H7 (cell line): ENCODE results near the gene DDX3X. TPM values are rescaled to one million over a fixed set of nuclear protein-coding genes. Genes with fewer than 3 reads are reported as not detected.
A peak's percentile ranks its signal among the peaks of the same experiment; 100 is the strongest.
"Not testable (repeated sequence)": the region's sequence is repeated elsewhere in the genome, so short reads cannot be mapped to it uniquely, and the experiment has no call there.

ENCODE experiments used
- DNase-seq: peaks from one replicate; pipeline ENCODE4 v3.0.0; 2012
- H3K27me3 ChIP-seq: 2 replicates; pipeline ENCODE4 v1.6.0; 2011; ENCODE audit warnings: mild to moderate bottlenecking, low read length; ENCODE audit not compliant: control insufficient read depth, insufficient read depth
- H3K36me3 ChIP-seq: replicated peaks from 2 replicates; pipeline ENCODE4 v1.5.1; 2011; ENCODE audit warnings: low read length; ENCODE audit not compliant: control insufficient read depth, insufficient read depth
- H3K4me3 ChIP-seq: 2 replicates; pipeline ENCODE4 v1.5.1; 2011; ENCODE audit warnings: low read depth, mild to moderate bottlenecking, control low read depth, low read length, moderate library complexity; ENCODE audit not compliant: insufficient read depth
- total RNA-seq: library from RNA; depleted of rRNA; stranded (reverse); fragments of >200 nt; shearing (Covaris generic); gene quantifications from 2 replicates; pipeline ENCODE4 v1.2.3, GENCODE V29; 2014

DDX3X gene
- total RNA-seq, 1 experiment from 2014 or later, result 186 TPM

DNA sequence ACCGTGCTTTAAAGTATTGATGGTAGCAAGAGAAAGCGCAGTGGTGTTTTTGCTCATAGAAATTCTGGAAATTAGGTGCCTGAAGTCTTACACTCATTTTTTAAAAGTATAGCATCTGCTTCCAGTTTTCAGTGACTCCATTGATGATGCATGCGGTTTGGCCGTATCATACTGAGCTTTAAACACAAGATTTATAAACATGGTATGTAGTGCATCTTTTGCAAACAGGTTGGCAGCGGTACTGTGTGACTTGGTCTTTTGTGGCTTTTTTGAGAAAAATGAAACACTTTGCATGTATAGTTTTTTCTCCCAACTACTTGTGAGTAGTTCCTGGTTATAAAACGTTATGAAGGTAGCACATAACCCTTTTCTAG is 2.0 kb downstream of the DDX3X start:
- H3K27me3 ChIP-seq, result no peaks in the 10 kb centered on the region
- no peak for DNase-seq

GRCh38 chrX:41336447-41336846 is 2.5 kb downstream of the DDX3X start:
- no peak for DNase-seq
- no peaks in the 10 kb centered on the region for H3K27me3 ChIP-seq
- H3K4me3 ChIP-seq, result peak overlapping the region; percentile 73
- H3K36me3 ChIP-seq, result peaks cover 17% of the 10 kb centered on the region

More for the DNA sequence above, 2.0 kb downstream of the DDX3X start:
- H3K4me3 ChIP-seq, result peak overlapping the region; percentile 73
- peaks cover 15% of the 10 kb centered on the region for H3K36me3 ChIP-seq

GRCh38 chrX:41337140-41337539 is 3.2 kb downstream of the DDX3X start:
- H3K4me3 ChIP-seq, result no peak overlapping the region; the same call in 1 of the 2 replicates
- H3K27me3 ChIP-seq, result no peaks in the 10 kb centered on the region
- H3K36me3 ChIP-seq, result peaks cover 22% of the 10 kb centered on the region
- DNase-seq, result no peak

GRCh38 chrX:41338436-41338835 is 4.5 kb downstream of the DDX3X start:
- Histone ChIP-seq H3K36me3 (peaks cover 31% of the 10 kb centered on the region), H3K27me3 (no peaks in the 10 kb centered on the region), H3K4me3 (no peak overlapping the region)
- DNase-seq, result no peak

DNA sequence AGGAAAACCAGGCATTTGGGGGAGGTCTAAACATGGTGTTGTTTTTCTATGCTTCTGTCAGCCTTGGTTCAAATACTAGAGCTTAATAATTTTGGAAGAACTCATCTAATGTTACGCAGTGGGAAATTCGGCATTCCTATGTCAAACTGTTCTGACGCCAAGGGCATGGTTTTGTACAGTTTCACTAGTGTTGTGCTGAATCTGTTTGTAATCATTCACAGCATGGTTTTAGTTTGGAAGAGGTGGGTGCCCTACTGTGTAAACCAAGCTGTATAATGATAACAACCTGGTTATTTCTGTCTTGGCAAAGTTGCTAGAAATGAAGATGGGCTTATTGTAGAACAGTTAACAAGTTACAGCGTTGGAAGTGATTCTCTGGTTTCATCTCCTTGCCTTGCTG is 5.2 kb downstream of the DDX3X start:
- H3K4me3 ChIP-seq, result no peak overlapping the region
- H3K27me3 ChIP-seq, result no peaks in the 10 kb centered on the region
- DNase-seq, result no peak
- peaks cover 36% of the 10 kb centered on the region for H3K36me3 ChIP-seq

- H3K36me3 ChIP-seq, result peaks cover 69% of the 10 kb centered on the region
Observed at GRCh38 chrX:41344053-41344452, 10.1 kb downstream of the DDX3X start.

DNA sequence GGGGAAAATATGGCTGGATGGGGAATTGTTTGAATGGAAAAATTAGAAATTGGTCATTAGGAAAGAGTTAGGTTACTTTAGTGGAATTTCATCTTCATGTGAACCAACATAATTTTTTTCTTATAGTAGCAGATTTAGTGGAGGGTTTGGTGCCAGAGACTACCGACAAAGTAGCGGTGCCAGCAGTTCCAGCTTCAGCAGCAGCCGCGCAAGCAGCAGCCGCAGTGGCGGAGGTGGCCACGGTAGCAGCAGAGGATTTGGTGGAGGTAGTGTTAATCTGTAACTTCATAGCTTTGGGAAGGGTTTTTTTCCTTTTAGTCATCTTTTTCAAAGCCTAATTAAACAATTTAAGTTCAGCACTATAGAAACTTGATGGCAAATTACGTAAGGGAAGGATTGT is 13.2 kb downstream of the DDX3X start:
- H3K4me3 ChIP-seq, result no peak overlapping the region
- peaks cover 50% of the 10 kb centered on the region for H3K36me3 ChIP-seq
- no peaks in the 10 kb centered on the region for H3K27me3 ChIP-seq
- no peak for DNase-seq

More at GRCh38 chrX:41344053-41344452, 10.1 kb downstream of the DDX3X start:
- DNase-seq, result no peak
- Histone ChIP-seq H3K4me3 (no peak overlapping the region), H3K27me3 (no peaks in the 10 kb centered on the region)

GRCh38 chrX:41348551-41348950 is 14.6 kb downstream of the DDX3X start:
- H3K27me3 ChIP-seq, result no peaks in the 10 kb centered on the region
- no peak overlapping the region for H3K4me3 ChIP-seq
- DNase-seq, result no peak
- peaks cover 40% of the 10 kb centered on the region for H3K36me3 ChIP-seq

DNA sequence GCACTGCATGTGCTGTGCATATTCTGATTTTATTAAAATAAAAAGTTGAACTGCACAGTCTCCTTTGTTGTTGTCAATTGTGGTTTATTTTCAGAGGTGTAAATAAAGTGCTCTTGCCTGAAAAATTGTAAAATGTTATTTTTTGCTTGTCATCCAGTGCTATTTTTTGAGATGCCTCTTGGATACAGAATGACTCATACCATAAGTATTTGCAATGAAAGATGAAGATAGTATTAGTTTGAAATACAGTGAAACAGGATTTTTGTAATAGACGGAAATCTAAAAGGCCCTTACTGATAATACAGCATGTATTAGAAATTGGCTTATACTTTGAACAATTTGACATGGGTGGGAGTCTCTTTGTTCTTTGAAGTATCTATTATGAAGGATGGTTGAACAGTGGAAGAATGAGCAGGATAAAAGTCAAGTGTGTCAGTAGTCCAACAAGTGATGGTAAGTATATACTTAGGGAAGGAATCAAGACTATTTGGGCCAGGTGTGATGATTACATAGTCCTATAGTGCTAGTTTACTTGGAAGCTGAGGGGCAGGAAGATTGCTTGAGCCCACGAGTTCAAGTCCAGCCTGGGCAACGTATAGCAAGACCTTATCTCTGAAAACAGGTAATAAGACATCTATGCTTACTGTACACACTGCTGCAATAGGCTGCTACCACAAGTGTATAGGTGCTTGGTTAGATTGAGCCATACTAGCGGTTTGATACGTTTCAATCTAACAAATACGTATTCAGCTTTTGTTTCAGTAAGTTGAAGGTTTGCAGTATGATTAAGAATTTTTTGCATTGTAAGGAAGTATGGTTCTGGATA is 16.4 kb downstream of the DDX3X start:
- Histone ChIP-seq H3K4me3 (no peak overlapping the region), H3K27me3 (no peaks in the 10 kb centered on the region), H3K36me3 (peaks cover 28% of the 10 kb centered on the region)
- no peak for DNase-seq

GRCh38 chrX:41350976-41351569 is 17.1 kb downstream of the DDX3X start:
- H3K36me3 ChIP-seq, result peaks cover 22% of the 10 kb centered on the region
- no peaks in the 10 kb centered on the region for H3K27me3 ChIP-seq
- DNase-seq, result no peak
- no peak overlapping the region for H3K4me3 ChIP-seq

DNA sequence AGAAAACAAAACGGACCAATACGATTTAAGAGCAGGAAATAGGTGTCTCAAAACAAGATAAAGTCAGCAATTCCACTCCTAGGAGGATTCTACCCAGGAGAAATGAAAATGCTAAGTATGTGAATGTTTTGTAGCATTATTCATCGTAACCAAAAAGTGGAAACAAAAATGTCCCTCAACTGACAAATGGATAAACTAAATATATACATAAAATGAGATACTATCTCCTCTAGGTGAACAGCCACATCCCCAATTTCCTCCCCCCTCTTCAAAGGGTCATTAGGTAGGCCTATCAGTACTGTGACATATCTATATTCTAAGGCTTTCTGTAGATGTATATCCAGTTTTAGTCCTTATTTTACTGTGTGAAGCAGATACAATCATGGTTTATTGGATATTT is 18.0 kb downstream of the DDX3X start:
- Histone ChIP-seq H3K4me3 (no peak overlapping the region), H3K27me3 (no peaks in the 10 kb centered on the region), H3K36me3 (peaks cover 14% of the 10 kb centered on the region)
- no peak for DNase-seq

- no peak for DNase-seq
- Histone ChIP-seq H3K27me3 (no peaks in the 10 kb centered on the region), H3K36me3 (peaks cover 10% of the 10 kb centered on the region), H3K4me3 (no peak overlapping the region)
Observed at GRCh38 chrX:41352329-41352838, 18.4 kb downstream of the DDX3X start.

DNA sequence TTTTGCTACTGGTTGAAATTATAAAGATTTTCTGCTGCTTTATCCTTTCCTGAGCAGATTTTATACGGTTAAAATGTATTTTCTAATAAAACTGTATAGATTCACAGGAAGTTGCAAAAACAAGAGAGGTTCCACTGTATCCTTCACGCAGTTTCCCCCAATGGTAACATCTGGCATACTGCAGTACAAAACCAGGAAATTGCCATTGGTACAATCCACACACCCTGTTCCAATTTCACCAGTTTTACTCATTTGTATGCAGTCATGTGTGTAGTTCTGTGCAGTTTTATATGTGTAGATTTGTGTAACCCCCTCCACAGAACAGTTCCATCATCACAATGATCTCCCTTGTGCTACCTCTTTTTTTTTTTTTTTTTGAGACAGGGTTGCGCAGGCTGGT is 20.0 kb downstream of the DDX3X start:
- no peak for DNase-seq
- H3K36me3 ChIP-seq, result no peaks in the 10 kb centered on the region; the same call in 1 of the 2 replicates
- H3K4me3 ChIP-seq, result no peak overlapping the region
- H3K27me3 ChIP-seq, result no peaks in the 10 kb centered on the region

- Histone ChIP-seq H3K4me3 (no peak overlapping the region), H3K27me3 (no peaks in the 10 kb centered on the region), H3K36me3 (no peaks in the 10 kb centered on the region)
- DNase-seq, result no peak
Observed at GRCh38 chrX:41369152-41369551, 35.2 kb downstream of the DDX3X start.

DNA sequence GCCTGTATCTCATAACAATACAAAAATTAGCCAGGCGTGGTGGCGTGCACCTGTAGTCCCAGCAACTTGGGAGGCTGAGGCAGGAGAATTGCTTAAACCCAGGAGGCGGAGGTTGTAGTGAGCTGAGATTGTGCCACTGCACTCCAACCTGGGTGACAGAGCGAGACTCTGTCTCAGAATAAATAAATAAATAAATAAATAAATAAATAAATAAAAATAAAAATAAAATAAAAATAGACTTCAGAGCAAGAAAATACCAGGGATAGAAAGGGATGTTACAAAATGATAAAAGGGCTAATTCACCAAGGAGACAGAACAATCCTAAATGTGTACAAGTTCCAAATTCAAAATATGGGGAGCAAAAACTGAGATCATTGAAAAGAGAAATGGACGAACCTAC is 37.6 kb downstream of the DDX3X start:
- H3K36me3 ChIP-seq, DNase-seq, H3K4me3 ChIP-seq, H3K27me3 ChIP-seq: not testable (repeated sequence)
